Measurements from ENCODE around the gene ATP5F1E.

ATP5F1E gene

GRCh38 chr20:59023616-59024015, 8.5 kb downstream of the ATP5F1E start:
- Histone ChIP-seq H3K9me3 (no peaks in the 10 kb centered on the region), H3K4me2 (no peak overlapping the region), H3K9ac (no peak overlapping the region), H3K4me3 (no peak overlapping the region), H3K36me3 (peaks cover 71% of the 10 kb centered on the region), H4K20me1 (peaks cover 59% of the 10 kb centered on the region), H3K4me1 (no peaks in the 10 kb centered on the region), H3K27me3 (no peaks in the 10 kb centered on the region), H3K27ac (no peak overlapping the region)
- no peak for TF ChIP-seq Cebpa-rat (IDR thresholded peaks at IDR 0.05)

GRCh38 chr20:59022754-59023153, 9.4 kb downstream of the ATP5F1E start:
- Histone ChIP-seq H3K27ac (no peak overlapping the region), H3K9me3 (no peaks in the 10 kb centered on the region), H4K20me1 (peaks cover 51% of the 10 kb centered on the region), H3K9ac (no peak overlapping the region), H3K27me3 (no peaks in the 10 kb centered on the region), H3K4me3 (no peak overlapping the region), H3K4me1 (peaks cover 1% of the 10 kb centered on the region; the same call in 1 of the 2 replicates), H3K4me2 (no peak overlapping the region), H3K36me3 (peaks cover 62% of the 10 kb centered on the region)
- TF ChIP-seq Cebpa-rat (IDR thresholded peaks at IDR 0.05) = no peak

GRCh38 chr20:59020938-59021551, 11.1 kb downstream of the ATP5F1E start:
- Histone ChIP-seq H3K4me2 (no peak overlapping the region), H3K27ac (no peak overlapping the region)

GRCh38 chr20:59019217-59019616, 12.9 kb downstream of the ATP5F1E start, which contains the start of gene TUBB1:
Gene TUBB1, plus strand, starts transcription at chr20:59019429. Its CDS starts 94 bp downstream, at chr20:59019523.
- Histone ChIP-seq H3K4me2 (no peak within 1 kb of the TSS), H4K20me1 (peaks cover 15% of the 10 kb centered on the region), H3K27me3 (no peaks in the 10 kb centered on the region), H3K27ac (no peak within 1 kb of the TSS), H3K36me3 (peaks cover 27% of the 10 kb centered on the region), H3K9me3 (no peaks in the 10 kb centered on the region), H3K9ac (no peak within 1 kb of the TSS), H3K4me3 (no peak within 1 kb of the TSS), H3K4me1 (peaks cover 30% of the 10 kb centered on the region)
- no peak for TF ChIP-seq Cebpa-rat (IDR thresholded peaks at IDR 0.05)

More at GRCh38 chr20:59020938-59021551, 11.1 kb downstream of the ATP5F1E start:
- Histone ChIP-seq H3K9me3 (no peaks in the 10 kb centered on the region), H4K20me1 (peaks cover 33% of the 10 kb centered on the region), H3K4me3 (no peak overlapping the region), H3K9ac (no peak overlapping the region), H3K36me3 (peaks cover 45% of the 10 kb centered on the region), H3K27me3 (no peaks in the 10 kb centered on the region), H3K4me1 (peaks cover 18% of the 10 kb centered on the region)
- no peak for TF ChIP-seq Cebpa-rat (IDR thresholded peaks at IDR 0.05)

- Histone ChIP-seq H3K9ac (no peak overlapping the region), H4K20me1 (peaks cover 11% of the 10 kb centered on the region), H3K27me3 (no peaks in the 10 kb centered on the region), H3K9me3 (no peaks in the 10 kb centered on the region), H3K36me3 (peaks cover 23% of the 10 kb centered on the region), H3K27ac (no peak overlapping the region), H3K4me3 (no peak overlapping the region), H3K4me2 (no peak overlapping the region), H3K4me1 (peaks cover 34% of the 10 kb centered on the region)
- no peak for TF ChIP-seq Cebpa-rat (IDR thresholded peaks at IDR 0.05)
These were observed 13.3 kb downstream of the ATP5F1E start for GRCh38 chr20:59018817-59019216.

- H3K27ac ChIP-seq = no peak overlapping the region
- no peak for TF ChIP-seq Cebpa-rat (IDR thresholded peaks at IDR 0.05)
- peak overlapping the region; percentile 15 for H3K4me2 ChIP-seq
- H3K4me1 ChIP-seq = peaks cover 36% of the 10 kb centered on the region
- H3K9me3 ChIP-seq = no peaks in the 10 kb centered on the region
- no peak overlapping the region for H3K4me3 ChIP-seq
- peaks cover 12% of the 10 kb centered on the region for H3K36me3 ChIP-seq
- no peak overlapping the region for H3K9ac ChIP-seq
- peaks cover 3% of the 10 kb centered on the region; the same call in 1 of the 2 replicates for H4K20me1 ChIP-seq
- no peaks in the 10 kb centered on the region for H3K27me3 ChIP-seq
These were observed 14.5 kb downstream of the ATP5F1E start for GRCh38 chr20:59017493-59018231.

GRCh38 chr20:59016795-59017492, 15.2 kb downstream of the ATP5F1E start:
- H3K36me3 ChIP-seq = peaks cover 8% of the 10 kb centered on the region; the same call in 1 of the 2 replicates
- peaks cover 36% of the 10 kb centered on the region for H3K4me1 ChIP-seq
- no peak overlapping the region for H3K9ac ChIP-seq
- no peaks in the 10 kb centered on the region for H3K9me3 ChIP-seq
- no peak overlapping the region for H3K4me3 ChIP-seq
- peak overlapping the region; percentile 15 for H3K4me2 ChIP-seq
- no peaks in the 10 kb centered on the region for H3K27me3 ChIP-seq
- no peak for TF ChIP-seq Cebpa-rat (IDR thresholded peaks at IDR 0.05)
- no peak overlapping the region for H3K27ac ChIP-seq
- H4K20me1 ChIP-seq = no peaks in the 10 kb centered on the region

- no peaks in the 10 kb centered on the region for H4K20me1 ChIP-seq
- H3K27me3 ChIP-seq = no peaks in the 10 kb centered on the region
- no peak overlapping the region for H3K4me3 ChIP-seq
- no peak overlapping the region for H3K27ac ChIP-seq
- peaks cover 36% of the 10 kb centered on the region for H3K4me1 ChIP-seq
- TF ChIP-seq Cebpa-rat (IDR thresholded peaks at IDR 0.05) = no peak
- no peak overlapping the region for H3K9ac ChIP-seq
- H3K9me3 ChIP-seq = no peaks in the 10 kb centered on the region
- peaks cover 3% of the 10 kb centered on the region; the same call in 1 of the 2 replicates for H3K36me3 ChIP-seq
- peak overlapping the region; percentile 31; the same call in 1 of the 2 replicates for H3K4me2 ChIP-seq
These were observed 16.1 kb downstream of the ATP5F1E start for GRCh38 chr20:59015812-59016711.

GRCh38 chr20:59015411-59015810, 16.7 kb downstream of the ATP5F1E start:
- Histone ChIP-seq H3K36me3 (no peaks in the 10 kb centered on the region), H3K27ac (no peak overlapping the region), H3K27me3 (no peaks in the 10 kb centered on the region), H3K9me3 (no peaks in the 10 kb centered on the region), H4K20me1 (no peaks in the 10 kb centered on the region), H3K4me1 (peaks cover 36% of the 10 kb centered on the region), H3K4me3 (no peak overlapping the region), H3K4me2 (0 out of 2 replicates have a peak overlapping the region, but pooled peaks have one; percentile 4), H3K9ac (no peak overlapping the region)
- no peak for TF ChIP-seq Cebpa-rat (IDR thresholded peaks at IDR 0.05)

Measured in BLaER1 (cell line).